Stimulated activated CD8-positive, alpha-beta memory T cell treated with anti-CD3 and anti-CD28 coated beads, Interleukin-7, amount 100 ng/mL, for 4 hours (primary cell): Measurements from ENCODE around the gene SIRT6.
"Not testable (repeated sequence)": the region's sequence is repeated elsewhere in the genome, so short reads cannot be mapped to it uniquely, and the experiment has no call there.

Source experiments
- DNase-seq, 2 donors: peaks; one replicate each; pipeline ENCODE4 v3.0.0-alpha.2; 2020; ENCODE audit warnings: low read depth in 2 of 2

The SIRT6 gene

GRCh38 chr19:4199699-4200293 is 17.4 kb upstream of the SIRT6 start:
- DNase-seq, result no peak

- no peak for DNase-seq
Observed at GRCh38 chr19:4198467-4199126, 16.2 kb upstream of the SIRT6 start.

- no peak for DNase-seq
Observed at GRCh38 chr19:4197625-4198466, 15.5 kb upstream of the SIRT6 start.

DNA sequence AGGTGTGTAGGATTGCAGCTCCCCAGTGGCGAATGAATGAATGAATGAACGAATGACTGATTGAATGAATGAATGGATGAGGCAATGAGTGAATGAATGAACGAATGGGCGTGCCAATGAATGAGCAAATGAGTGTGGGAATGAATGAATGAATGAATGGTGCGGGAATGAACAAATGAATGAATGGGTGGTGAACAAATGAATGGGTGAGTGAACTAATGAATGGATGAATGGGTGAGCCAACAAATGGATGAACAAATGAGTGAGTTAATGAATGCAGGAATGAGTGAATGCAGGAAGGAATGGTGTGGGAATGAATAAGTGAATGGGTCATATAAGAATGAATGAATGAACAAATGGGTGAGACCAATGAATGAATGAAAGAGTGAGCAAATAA is 14.9 kb upstream of the SIRT6 start:
- DNase-seq, result no peak

DNA sequence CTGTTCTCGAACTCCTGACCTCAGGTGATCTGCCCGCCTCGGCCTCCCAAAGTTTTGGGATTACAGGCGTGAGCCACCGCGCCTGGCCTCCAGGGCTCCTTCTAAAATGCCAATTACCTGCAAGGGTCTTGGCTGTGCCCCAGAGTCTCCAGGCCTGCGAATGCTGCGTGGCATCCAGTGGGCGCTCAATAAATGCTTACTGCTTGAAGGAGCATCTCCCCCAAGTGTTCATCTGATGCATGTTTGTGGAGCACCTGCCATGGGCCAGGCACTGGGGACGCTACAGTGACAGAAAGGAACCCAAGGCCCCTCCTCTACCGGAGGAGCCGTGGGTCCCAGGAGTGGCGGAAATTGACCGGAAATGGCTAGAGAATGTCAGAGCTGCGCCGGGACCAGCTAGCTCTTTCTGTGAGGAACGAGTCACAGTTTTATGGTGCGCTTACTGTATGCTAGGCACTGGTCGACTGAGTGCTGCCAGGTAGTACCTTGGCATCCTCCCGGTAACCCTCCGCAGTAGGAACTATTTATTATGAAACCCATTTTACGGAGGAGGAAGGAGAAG is 14.3 kb upstream of the SIRT6 start:
- DNase-seq, result no peak

DNA sequence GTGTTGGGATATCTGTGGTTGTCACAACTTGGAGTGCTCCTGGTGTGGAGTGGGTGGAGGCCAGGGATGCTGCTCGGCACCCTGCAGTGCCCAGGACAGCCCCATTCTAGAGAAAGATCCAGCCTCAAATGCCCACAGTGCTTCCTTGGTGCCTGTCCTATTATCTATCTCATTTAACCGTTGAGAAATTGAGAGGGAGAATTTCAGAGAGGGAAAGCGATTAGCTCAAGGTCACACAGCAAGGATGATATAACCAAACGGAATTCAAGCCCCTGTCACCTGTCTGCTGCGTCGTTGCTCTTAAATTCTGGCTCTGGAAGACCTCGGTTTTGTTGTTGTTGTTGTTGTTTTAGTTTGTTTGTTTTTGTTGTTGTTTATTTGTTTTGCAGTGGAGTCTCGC is 13.6 kb upstream of the SIRT6 start:
- no peak for DNase-seq

GRCh38 chr19:4194353-4194752 is 12.0 kb upstream of the SIRT6 start:
- no peak for DNase-seq

- DNase-seq, result not testable (repeated sequence)
Observed at GRCh38 chr19:4192537-4192936, 10.2 kb upstream of the SIRT6 start.

- no peak for DNase-seq
Observed at GRCh38 chr19:4189641-4190040, 7.3 kb upstream of the SIRT6 start.

GRCh38 chr19:4187313-4188122 is 5.2 kb upstream of the SIRT6 start:
- DNase-seq, result no peak

- DNase-seq, result peak; percentile 45 to 56
Observed at GRCh38 chr19:4186087-4186993, 4.0 kb upstream of the SIRT6 start.

DNA sequence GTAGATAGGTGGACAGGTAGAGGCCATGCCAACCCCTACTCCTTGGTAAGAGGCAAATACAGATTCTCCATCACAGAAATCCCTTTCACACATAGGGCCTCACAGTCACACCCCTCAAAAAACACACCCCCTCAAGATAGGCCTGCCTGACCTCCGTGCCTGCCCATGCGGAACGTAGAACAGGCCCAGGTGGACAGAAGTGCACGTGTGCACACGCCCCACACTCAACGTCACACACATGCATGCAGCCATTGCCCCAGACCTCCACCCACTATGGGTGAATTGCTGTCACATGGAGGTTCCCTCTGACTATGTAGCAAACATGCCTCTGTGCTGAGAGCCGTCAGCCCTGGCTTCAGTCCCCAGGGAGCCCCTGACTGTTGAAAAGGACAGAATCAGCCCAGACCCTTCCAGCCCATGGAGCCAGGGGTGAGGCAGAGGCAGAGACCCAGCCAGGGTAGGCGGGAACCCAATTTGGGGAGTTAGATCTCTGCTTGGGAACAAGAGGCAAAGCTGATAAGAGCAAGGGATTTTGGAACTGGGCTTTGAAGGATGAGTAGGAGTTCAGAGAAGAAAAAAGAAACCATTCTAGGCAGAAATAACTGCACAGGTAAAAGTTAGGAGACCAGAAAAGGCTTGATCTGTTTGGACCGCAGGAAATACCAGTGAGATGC is 3.2 kb upstream of the SIRT6 start:
- DNase-seq, result no peak

DNA sequence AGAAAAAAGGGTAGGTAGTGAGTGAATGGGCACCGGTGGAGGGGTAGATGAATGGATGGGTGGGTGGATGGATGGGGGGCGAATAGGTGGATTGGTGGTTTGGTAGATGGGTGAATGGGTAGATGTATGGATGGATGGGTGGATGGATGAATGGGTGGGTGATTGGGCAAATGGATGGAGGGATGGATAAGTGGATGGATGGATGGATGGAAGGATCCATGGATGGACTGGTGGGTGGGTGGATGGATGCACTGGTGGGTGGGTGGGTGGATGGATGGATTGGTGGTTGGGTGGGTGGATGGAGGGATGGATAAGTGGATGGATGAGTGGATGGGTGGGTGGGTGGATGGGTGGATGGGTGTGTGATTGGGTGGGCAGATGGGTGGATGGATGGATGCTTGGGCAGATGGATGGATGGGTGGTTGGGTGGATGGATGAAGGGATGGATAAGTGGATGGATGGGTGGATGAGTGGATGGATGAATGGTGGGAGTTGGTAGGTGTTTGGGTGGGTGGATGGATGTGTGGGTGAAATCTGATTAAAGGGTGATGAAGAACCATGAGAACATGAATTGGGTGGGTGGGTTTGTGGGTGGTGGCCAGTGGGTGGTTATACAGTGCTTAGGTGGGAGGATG is 2.5 kb upstream of the SIRT6 start:
- no peak for DNase-seq

DNA sequence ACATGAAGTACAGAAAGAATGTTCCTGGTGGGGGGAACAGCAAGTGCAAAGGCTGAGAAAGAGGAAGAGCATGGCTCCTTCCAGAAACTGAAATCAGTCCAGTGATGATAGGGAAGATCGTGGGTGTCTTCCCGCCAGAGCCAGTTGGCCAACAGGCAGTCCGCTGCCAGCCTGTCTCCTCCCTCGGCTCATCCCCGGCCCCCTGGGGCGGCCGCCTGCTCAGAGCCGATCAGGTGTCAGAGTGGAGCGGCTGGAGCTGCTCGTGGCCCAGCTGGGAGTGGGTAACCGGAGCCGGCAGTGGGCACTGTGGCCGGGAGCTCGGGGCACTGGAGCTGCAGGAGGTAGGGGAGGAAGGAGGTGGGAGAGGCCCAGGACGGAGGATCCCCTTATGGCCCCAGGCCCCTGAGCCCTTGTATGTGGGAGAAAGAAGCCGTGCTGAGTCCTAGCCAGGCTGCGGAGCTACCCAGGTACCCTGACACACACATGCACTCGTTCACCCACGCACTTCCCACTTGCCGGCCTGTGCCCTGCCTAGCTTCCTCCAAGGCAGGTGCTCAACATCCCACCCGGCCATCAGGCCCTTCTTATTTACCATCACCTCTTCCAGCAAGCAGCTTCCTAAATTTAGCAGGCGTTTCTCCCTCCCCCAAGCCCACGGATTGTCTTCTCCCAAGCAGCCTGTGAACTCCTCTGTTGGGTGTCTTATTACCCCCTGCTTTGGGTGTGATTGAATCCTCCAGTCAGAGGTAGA is 1.8 kb upstream of the SIRT6 start:
- no peak for DNase-seq

- DNase-seq, result no peak
Observed at GRCh38 chr19:4181053-4181508, 1.3 kb downstream of the SIRT6 start.

GRCh38 chr19:4178990-4179389 is 3.4 kb downstream of the SIRT6 start:
- no peak for DNase-seq

DNA sequence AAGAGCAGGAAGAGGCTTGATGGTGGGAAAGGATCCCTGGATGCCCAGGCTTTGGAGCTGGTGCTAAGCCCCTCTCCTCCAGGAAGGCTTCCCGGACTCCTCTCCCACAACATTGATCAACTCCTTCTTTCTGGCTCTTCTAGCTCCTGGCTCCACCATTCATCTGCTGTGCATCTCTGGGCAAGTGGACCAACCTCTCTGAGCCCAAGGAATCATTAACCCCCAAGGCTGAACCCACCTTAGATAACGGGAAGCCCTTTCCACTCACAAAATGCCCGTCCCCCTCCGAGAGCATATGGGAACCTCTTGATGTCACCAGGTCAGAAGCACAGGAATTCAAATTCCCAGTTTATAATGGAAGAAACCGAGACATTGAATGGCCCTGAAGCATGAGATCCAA is 5.2 kb downstream of the SIRT6 start:
- DNase-seq, result no peak

GRCh38 chr19:4175669-4175931 is 6.8 kb downstream of the SIRT6 start:
- DNase-seq, result no peak
